T-helper 2 cell treated with Interferon-gamma antibody and Interleukin-4, amounts not matched to agents 100 ng/mL and 5 ng/mL, for 36 hours (primary cell): ENCODE data around the gene GRID1. TPM values are rescaled to one million over a fixed set of nuclear protein-coding genes. Genes with fewer than 3 reads are reported as not detected.

Experiments used
- intact Hi-C: fragments of 100-400 bp; cut with micrococcal nuclease; formaldehyde crosslinking; loops from one replicate; pipeline ENCODE4 v1.15.1; 2023
- total RNA-seq: library from RNA; stranded (reverse); gene quantifications from 2 replicates; pipeline ENCODE4 v1.2.3, GENCODE V29; 2022

The GRID1 gene
- total RNA-seq, 1 donor from 2014 or later, result not detected

- intact Hi-C loops, result no loop called here
Measured at GRCh38 chr10:85643171-85643844, 723.3 kb downstream of the GRID1 start.

DNA sequence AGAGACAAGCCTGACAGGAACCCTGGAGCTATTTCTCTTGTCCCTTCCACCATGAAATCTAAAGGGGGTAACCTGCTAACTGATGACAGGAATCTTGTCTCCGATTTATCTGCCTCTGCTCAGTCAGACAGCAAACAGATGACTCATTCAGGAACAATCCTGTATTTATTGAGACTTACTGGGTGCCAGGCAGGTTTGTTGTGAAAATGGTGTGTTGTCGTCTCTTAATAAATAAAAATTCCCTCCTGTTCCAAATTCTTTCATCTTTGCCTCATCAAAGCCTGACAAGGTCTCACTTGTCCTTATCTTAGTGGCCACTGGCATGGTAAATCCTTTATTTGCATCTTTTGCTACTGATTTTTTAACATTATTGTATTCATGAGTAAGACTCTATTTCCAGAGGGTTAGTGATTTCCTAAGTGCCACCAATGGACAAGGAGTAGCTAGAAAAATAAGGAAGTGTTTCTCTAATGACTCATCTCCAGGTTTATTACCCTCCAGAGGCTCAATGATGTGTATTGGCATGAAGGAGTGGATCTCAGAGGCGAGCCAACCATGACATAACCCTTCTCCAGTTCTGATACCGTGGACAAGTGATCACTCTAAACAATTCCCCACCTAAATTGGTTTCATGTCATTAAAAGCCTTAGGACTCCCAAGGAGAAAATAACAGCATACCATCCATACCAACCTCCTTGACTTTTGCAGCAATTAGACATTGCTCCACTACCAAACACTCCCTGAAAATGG is 724.0 kb downstream of the GRID1 start:
- intact Hi-C loops, result no loop called here

DNA sequence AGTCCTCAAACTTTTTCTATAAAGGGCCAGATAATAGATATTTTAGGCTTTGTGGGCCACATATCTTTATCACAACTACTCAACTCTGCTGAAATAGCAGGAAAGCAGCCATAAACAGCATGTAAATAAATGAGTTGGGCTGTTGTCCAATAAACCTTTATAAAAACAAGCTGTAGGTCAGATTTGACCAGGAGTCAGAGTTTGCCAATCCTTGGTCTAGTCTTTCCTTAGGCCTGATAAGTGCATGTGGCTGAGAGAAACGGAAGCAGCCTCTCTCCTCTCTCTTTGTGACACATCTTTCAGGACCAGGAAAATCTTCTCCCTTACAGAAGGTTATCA is 724.5 kb downstream of the GRID1 start:
- intact Hi-C loops, result no loop called here

GRCh38 chr10:85641479-85642009 is 725.1 kb downstream of the GRID1 start:
- intact Hi-C loops, result no loop called here

DNA sequence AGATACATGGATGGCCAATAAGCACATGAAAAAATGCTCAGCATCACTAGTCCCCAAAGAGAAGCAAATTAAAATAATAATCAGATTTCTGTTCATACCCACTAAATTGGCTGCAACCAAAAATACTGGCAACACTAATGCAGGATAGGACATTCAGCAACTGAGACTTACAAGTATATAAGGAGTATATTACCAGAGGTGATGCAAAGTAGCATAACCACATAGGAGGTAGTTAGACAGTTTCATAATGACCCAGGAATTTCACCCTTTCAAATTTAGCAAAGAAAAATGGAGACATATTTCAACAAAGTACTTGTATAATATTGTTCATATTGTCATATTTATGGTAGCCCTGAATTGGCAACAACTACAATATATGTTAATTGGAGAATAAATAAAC is 727.8 kb downstream of the GRID1 start:
- intact Hi-C loops, result no loop called here

DNA sequence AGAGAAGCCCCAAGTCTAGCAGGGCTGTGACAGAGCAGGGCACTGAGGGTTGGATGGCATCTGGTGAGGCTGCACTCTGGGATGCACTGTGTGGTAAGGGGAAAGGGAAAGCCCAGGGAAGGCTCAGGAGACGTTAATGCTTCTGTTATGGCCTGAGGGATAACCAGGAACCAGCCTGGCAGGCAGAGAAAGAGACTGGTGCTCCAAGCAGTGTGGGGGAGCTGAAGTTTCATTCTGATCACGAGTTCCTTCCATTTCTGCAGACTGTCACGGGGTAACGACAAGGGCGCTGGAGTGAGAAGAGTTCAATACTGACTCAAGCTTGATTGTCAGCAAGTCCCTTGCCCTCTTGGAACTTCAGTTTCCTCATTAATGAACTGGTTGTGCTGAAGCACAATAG is 730.9 kb downstream of the GRID1 start:
- intact Hi-C loops, result no loop called here

DNA sequence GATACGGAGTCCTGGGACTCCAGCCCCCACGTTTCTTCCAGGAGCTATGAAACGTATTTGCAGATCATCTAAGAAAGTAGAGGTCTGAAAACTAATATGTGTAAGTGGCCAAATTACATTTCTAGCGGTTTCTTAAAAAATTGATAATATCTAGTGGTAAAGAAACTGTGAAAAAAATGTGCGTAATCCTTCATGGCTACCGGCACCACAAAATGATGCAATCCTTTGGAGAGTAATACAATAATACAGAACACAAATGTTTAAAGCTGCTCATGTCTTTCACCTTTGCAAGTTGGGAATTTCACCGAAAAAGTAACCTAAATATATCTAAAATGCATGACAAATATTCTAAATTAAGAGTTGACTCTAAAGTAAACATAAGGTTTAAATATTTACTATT is 742.1 kb downstream of the GRID1 start:
- intact Hi-C loops, result no loop called here

DNA sequence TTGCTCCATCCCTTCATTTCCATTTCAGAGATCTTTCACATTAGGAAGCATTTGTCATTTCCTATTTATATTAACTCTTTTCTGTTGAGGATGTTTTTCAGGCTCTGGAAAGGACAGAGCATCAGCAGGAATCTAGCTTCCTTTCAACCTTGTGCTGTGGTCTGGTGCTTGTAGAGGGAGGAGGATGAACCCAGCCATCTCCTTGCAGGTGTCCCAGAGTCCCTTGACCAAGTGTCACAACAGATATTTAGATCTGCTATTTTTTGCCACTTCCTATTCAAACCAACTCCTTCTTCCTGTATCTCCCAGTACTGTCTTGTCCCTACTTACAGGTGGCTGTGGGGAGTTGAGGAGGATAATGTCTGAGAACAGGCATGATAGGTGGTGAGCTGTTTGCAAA is 742.8 kb downstream of the GRID1 start:
- intact Hi-C loops, result no loop called here

DNA sequence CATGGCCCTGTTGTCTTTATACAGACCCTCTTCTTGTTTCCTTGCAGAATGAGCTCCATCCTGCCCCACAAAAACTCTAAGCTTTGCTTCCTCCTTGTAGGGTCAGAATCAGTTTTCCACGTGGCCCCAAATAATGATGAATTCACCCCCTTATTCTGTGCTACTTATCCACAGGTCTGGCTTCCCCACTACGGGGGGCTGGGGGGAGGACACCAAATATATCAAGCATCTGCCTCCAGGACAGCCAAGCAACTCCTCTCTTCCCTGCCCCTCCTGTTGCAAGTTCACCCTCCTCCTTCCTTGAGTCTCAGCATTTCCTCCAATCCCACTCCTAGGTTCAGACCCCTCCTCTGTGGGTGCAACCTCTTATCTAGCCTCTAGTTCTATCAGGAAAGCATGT is 743.3 kb downstream of the GRID1 start:
- intact Hi-C loops, result no loop called here

DNA sequence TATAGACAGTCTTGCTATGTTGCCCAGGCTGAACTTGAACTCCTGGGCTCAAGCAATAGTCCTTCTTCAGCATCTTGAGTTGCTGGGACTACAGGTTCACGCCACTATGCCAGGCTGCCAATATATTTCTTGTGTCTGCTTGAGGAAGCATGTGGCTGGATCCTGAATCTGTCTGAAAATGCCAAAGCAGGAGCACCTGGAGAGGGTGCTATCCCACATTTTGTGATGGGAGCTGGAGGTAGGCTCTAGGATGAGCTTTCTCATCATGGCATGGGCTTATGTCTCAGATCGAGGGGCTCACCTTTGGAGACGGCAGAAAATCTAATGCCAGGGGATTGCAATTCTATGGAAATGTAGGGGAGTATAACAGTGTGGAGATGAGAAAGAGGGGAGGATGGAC is 744.2 kb downstream of the GRID1 start:
- intact Hi-C loops, result no loop called here

- intact Hi-C loops, result no loop called here
Measured at GRCh38 chr10:85621562-85621961, 745.0 kb downstream of the GRID1 start.

- intact Hi-C loops, result no loop called here
Measured at GRCh38 chr10:85620807-85621206, 745.8 kb downstream of the GRID1 start.

DNA sequence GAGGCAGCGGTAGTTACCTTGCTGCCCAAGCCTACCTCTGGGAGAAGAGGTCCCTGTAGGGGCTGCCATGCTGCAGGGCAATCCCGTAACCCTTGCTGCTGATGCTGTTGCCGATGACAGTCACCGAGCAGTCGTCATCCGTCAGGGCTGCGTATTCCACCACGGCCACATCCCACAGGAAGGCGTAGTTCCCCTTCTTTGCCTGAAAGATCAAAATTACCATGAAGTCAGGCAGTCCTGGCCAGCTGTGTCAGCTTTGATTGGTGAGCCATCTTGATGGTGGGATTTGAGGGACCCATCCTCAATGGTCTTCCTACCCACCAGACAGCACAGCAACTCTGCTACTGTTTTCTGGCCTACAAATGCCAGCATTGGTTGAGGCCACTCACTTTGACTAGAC is 746.8 kb downstream of the GRID1 start:
- intact Hi-C loops, result no loop called here

DNA sequence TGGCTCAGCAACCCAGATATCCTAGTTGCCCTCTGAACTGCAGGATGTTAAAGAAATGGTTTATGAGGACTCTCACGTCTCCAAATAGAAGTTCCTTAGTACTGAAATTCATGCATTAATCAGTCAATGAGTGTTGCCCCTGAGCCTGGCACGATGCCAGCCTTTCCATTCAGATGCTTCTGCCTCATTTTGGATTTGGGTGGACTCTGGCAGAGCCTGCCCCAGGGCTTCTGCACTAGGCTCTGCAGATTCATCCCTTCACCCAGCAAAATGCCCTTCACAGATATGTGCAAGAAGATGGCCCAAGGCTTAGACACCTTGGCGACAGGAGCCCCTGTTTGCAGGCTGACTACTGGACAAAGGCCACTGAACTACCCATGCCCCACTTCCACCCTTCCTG is 747.8 kb downstream of the GRID1 start:
- intact Hi-C loops, result no loop called here

DNA sequence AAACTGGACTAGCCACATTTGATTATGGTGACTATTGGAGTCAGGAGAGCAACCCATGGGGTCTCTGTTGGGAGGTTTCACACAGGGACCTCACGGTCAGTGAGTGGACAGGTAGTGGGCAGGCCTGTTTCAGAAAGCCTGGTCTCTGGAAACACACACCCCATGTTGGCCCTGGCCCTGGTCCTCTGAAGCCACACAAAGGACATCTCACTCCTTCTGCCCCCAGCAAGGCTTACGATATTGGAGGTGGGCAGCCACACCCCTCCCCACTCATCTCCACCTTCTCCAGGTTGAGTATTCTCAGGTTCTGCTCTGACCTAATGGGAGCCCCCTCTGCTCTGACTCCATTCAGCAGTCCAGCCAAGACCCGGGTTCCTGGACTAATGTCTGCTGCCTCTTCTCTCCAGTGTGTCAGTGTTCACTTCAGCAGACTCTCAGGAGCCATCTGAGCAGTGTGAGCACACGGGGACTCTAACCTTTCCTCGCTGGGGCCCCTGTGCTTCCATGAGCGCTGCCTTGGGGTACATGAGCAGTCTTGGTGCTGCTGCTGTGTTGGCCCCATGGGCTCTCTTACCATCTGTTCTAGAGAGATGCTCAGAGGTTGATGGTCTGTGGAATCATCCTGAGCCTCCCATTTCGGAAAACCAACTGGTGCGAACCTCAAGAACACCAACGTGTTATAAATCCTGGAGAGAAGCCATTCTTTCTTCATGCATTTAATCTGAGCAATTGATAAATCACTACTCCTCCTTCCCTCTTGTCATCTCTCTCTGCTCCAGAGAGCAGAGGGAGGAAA is 748.6 kb downstream of the GRID1 start:
- intact Hi-C loops, result no loop called here

DNA sequence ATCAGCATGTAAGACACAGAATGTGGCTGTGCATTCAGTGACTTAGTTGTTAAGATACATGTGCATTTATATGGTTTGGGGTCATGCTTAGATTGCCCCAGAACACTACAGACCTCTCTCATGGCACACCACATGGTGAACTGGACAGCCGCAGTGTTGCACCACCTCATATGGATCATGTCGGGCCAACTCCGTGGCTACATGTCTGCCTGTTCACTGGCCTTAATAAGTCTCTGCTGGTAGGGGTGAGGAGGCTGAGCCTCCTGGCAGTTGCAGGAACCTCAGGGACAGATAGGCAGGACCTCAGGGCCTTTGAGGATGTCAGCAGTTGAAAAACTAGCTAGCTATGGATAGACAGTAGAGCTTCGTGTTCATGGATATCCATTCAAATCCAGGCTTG is 751.0 kb downstream of the GRID1 start:
- intact Hi-C loops, result no loop called here

DNA sequence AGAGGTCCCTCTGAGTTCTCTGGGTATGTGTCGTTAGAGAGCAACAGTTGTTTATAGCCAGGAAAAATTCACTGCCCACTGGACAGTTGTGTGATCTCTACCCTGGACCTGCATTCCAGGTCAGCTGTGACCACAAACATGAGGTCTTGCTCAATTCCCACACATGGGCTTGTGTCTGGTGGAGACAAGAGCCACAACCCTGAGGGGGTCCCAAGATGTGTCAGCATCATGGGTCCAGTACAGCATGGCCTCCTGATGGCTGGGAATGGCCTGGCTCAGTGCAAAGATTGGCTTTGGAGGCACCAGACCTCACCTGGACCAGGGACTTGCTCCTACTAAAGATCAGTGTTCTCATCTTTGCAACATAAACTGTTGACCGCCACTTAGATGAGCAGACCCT is 751.6 kb downstream of the GRID1 start:
- intact Hi-C loops, result no loop called here

DNA sequence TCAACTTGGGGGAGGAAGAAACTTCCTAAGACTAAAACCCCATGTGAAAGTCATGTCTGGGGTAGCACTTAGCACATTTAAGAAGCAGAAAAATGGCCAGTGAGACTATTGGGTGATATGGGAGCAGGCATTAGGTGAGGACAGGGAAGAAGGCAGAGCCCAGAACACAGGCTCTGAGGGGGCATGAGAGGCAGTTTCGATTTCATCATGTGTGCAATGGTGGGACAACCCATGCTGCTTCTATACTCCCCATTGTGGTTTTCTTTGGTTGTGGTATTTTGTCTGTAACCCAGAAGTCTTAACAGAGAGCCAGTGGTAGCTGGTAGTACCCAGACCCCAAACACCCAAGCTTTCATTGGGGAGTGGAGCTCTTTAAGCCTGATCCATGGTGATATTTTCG is 752.0 kb downstream of the GRID1 start:
- intact Hi-C loops, result no loop called here

DNA sequence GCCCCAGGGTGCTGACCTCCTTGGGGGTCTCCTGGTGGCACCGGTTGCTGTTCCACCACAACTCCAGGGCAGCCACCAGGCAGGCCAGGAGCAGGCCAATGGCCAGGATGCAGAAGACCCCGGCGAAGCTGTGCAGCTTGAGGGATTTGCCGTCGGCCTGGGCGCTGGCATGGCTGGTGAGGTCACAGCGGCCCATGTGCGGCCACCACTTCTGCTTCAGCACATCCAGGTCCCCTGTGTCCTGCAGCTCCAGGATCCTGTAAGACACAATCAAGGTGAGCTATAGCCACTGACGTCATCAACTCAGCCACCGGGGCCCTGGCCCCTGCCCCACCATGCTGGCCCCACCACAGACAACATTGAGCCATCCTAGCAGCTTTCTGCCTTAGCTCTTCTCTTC is 753.2 kb downstream of the GRID1 start:
- intact Hi-C loops, result loop anchor here (2.0 kb wide), 1 partner anchor 1285 kb away; the partner anchor contains the start of gene CCSER2

- intact Hi-C loops, result loop anchor here (2.0 kb wide), 1 partner anchor 1284 kb away; the partner anchor contains the start of gene CCSER2
Measured at GRCh38 chr10:85612833-85613232, 753.8 kb downstream of the GRID1 start.

DNA sequence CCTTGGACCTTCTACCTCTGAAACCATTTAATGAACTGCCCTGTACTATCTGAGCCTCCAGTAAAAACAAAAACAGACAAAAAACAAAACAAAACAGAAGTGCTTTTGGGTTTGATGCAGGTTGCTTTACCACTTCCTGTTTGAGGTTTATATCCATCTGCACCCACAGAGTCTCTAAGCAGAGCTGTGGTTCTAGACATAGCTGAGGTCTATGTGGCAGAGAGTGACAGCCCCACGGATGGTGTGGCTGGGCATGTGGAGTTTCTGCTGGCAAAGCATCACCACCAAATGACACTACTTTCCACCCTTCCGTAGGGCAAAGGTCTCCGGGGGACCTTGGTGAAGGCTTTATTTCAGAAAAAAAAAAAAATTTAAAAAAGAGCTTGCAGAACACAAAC is 754.2 kb downstream of the GRID1 start:
- intact Hi-C loops, result loop anchor here (2.0 kb wide), 1 partner anchor 1284 kb away; the partner anchor contains the start of gene CCSER2
